SK-N-SH (cell line): ENCODE measurements around the gene CSRP1. TPM values are rescaled to one million over a fixed set of nuclear protein-coding genes. Genes with fewer than 3 reads are reported as not detected.

Source experiments
- CTCF ChIA-PET: fragments of 300-600, 350-600 bp; formaldehyde crosslinking; extraction: SDS; loops from one replicate; lab custom pipeline; 2021; lab: Yijun Ruan, JAX
- POLR2A ChIA-PET: fragments of 350-600 bp; sonication (Branson Sonifier 250); formaldehyde crosslinking; extraction: SDS; loops from one replicate; lab custom pipeline; 2020; ENCODE audit warnings: antibody characterized with exemption, inconsistent platforms; lab: Yijun Ruan, JAX
- DNase-seq: peaks from one replicate; pipeline ENCODE4 v3.0.0; 2012
- H2AFZ ChIP-seq: fragments of 200-600 bp; sonication (generic); 2 replicates; pipeline ENCODE4 v1.8.1; 2016; ENCODE audit warnings: antibody characterized with exemption, mild to moderate bottlenecking, low read depth
- H3F3A ChIP-seq: fragments of 200-600 bp; sonication (generic); replicated peaks from 2 replicates; pipeline ENCODE3; 2016; ENCODE audit warnings: antibody characterized with exemption, mild to moderate bottlenecking; ENCODE audit not compliant: insufficient read depth
- H3K27ac ChIP-seq, 2 experiments: fragments of 200-500 bp in 1 of 2; fragments of 200-600 bp in 1 of 2; sonication (Bioruptor generic) in 1 of 2; sonication (generic), shearing (Covaris generic) in 1 of 2; 2 replicates each; pipeline versions ENCODE4 v1.5.1 to v1.6.1; 2014 to 2016; ENCODE audit warnings: low read depth in 2 of 2, inconsistent platforms in 1 of 2, low read length in 1 of 2, mild to moderate bottlenecking in 1 of 2, mixed read lengths in 1 of 2
- H3K27me3 ChIP-seq: fragments of 200-600 bp; sonication (generic), shearing (Covaris generic); 2 replicates; pipeline ENCODE4 v1.6.1; 2016; ENCODE audit warnings: mixed run types; ENCODE audit not compliant: insufficient read depth
- H3K36me3 ChIP-seq, 2 experiments: fragments of 200-500 bp in 1 of 2; fragments of 200-600 bp in 1 of 2; sonication (Bioruptor generic) in 1 of 2; sonication (generic) in 1 of 2; replicated peaks in 1 of 2; 2 replicates each; pipeline versions ENCODE3 to v1.5.1; 2014 to 2016; ENCODE audit warnings: low read length in 1 of 2, mild to moderate bottlenecking in 1 of 2; ENCODE audit not compliant: insufficient read depth in 2 of 2, control insufficient read depth in 1 of 2
- H3K4me1 ChIP-seq, 2 experiments: fragments of 200-500 bp in 1 of 2; fragments of 200-600 bp in 1 of 2; sonication (Bioruptor generic) in 1 of 2; sonication (generic), shearing (Covaris generic) in 1 of 2; 2 replicates each; pipeline versions ENCODE4 v1.5.1 to v1.6.1; 2014 to 2016; ENCODE audit warnings: low read depth in 1 of 2, low read length in 1 of 2, mixed run types in 1 of 2; ENCODE audit not compliant: insufficient read depth in 2 of 2, control insufficient read depth in 1 of 2
- H3K4me2 ChIP-seq: fragments of 200-600 bp; sonication (generic), shearing (Covaris generic); 2 replicates; pipeline ENCODE4 v1.6.1; 2017; ENCODE audit warnings: mixed run types
- H3K4me3 ChIP-seq, 2 experiments: fragments of 200-500 bp in 1 of 2; fragments of 200-600 bp in 1 of 2; sonication (Bioruptor generic) in 1 of 2; sonication (generic), shearing (Covaris generic) in 1 of 2; 2 replicates each; pipeline versions ENCODE4 v1.5.1 to v1.8.1; 2014 to 2016; ENCODE audit warnings: low read depth in 2 of 2, inconsistent platforms in 1 of 2, low read length in 1 of 2, mild to moderate bottlenecking in 1 of 2, mixed read lengths in 1 of 2, moderate library complexity in 1 of 2
- H3K79me2 ChIP-seq: fragments of 200-600 bp; sonication (generic); 2 replicates; pipeline ENCODE4 v1.8.1; 2017; ENCODE audit warnings: mild to moderate bottlenecking; ENCODE audit not compliant: insufficient read depth
- H3K9ac ChIP-seq: fragments of 200-600 bp; sonication (generic); 2 replicates; pipeline ENCODE4 v1.6.1; 2017; ENCODE audit warnings: mixed run types
- H3K9me2 ChIP-seq: fragments of 200-600 bp; sonication (generic); 2 replicates; pipeline ENCODE4 v1.6.1; 2017; ENCODE audit warnings: mixed run types
- H3K9me3 ChIP-seq: fragments of 200-600 bp; sonication (generic); 2 replicates; pipeline ENCODE4 v1.6.1; 2017; ENCODE audit warnings: mixed run types, mild to moderate bottlenecking, moderate library complexity
- H4K20me1 ChIP-seq: fragments of 200-600 bp; sonication (generic); 2 replicates; pipeline ENCODE4 v1.6.1; 2017; ENCODE audit warnings: mild to moderate bottlenecking, mixed run types; ENCODE audit not compliant: insufficient read depth
- ELF1 ChIP-seq: IDR thresholded peaks from 2 replicates; pipeline ENCODE4 v1.4.0; 2012
- FOSL2 ChIP-seq: IDR thresholded peaks from 2 replicates; pipeline ENCODE4 v1.4.0; 2012; ENCODE audit warnings: low read depth, mild to moderate bottlenecking, moderate library complexity, borderline replicate concordance
- FOXJ3 ChIP-seq: sonication (generic); formaldehyde crosslinking; IDR thresholded peaks from 2 replicates; pipeline ENCODE4 v1.5.1; 2020; ENCODE audit warnings: mild to moderate bottlenecking, missing genetic modification reagents
- FOXM1 ChIP-seq: IDR thresholded peaks from 2 replicates; pipeline ENCODE4 v1.4.0; 2012; ENCODE audit warnings: low read depth, mild to moderate bottlenecking
- JUND ChIP-seq: IDR thresholded peaks from 2 replicates; pipeline ENCODE4 v1.4.0; 2012
- MAX ChIP-seq: IDR thresholded peaks from 2 replicates; pipeline ENCODE4 v1.4.0; 2012; ENCODE audit warnings: low read depth
- MEF2A ChIP-seq: IDR thresholded peaks from 2 replicates; pipeline ENCODE4 v1.4.0; 2012; ENCODE audit warnings: low read depth, borderline replicate concordance
- MXI1 ChIP-seq: IDR thresholded peaks from 2 replicates; pipeline ENCODE4 v1.6.1; 2012; ENCODE audit warnings: mild to moderate bottlenecking, low read depth, low read length, improper control_type of control experiment
- NFIC ChIP-seq: IDR thresholded peaks from 2 replicates; pipeline ENCODE4 v1.4.0; 2012; ENCODE audit warnings: borderline replicate concordance
- NRF1 ChIP-seq: IDR thresholded peaks from 2 replicates; pipeline ENCODE4 v1.6.1; 2012; ENCODE audit warnings: low read depth, mild to moderate bottlenecking, low read length
- PBX3 ChIP-seq: IDR thresholded peaks from 2 replicates; pipeline ENCODE4; 2012
- RAD21 ChIP-seq: IDR thresholded peaks from 2 replicates; pipeline ENCODE4 v1.6.1; 2012; ENCODE audit warnings: mild to moderate bottlenecking, low read length
- REST ChIP-seq: IDR thresholded peaks from 2 replicates; pipeline ENCODE4 v1.6.1; 2012; ENCODE audit warnings: mild to moderate bottlenecking, low read depth, low read length, moderate library complexity
- SMC3 ChIP-seq: IDR thresholded peaks from 2 replicates; pipeline ENCODE4 v1.6.1; 2012; ENCODE audit warnings: low read depth, low read length, improper control_type of control experiment
- TAF1 ChIP-seq: IDR thresholded peaks from 2 replicates; pipeline ENCODE4 v1.6.1; 2012; ENCODE audit warnings: low read depth, mild to moderate bottlenecking, low read length, moderate library complexity, borderline replicate concordance
- USF1 ChIP-seq: IDR thresholded peaks from 2 replicates; pipeline ENCODE4 v1.4.0; 2012; ENCODE audit warnings: low read depth, borderline replicate concordance
- USF2 ChIP-seq: fragments of 150-350 bp; IDR thresholded peaks from 2 replicates; pipeline ENCODE4 v1.6.1; 2017; ENCODE audit warnings: antibody characterized with exemption, low read length, low read depth, borderline replicate concordance
- ZBTB33 ChIP-seq: IDR thresholded peaks from 2 replicates; pipeline ENCODE4 v1.4.0; 2012; ENCODE audit warnings: low read depth, borderline replicate concordance
- WGBS: methylation state at CpG from one replicate; pipeline ENCODE4 v1.1.6; 2017; ENCODE audit warnings: low lambda C conversion rate; 5-methylcytosine and 5-hydroxymethylcytosine counted together
- polyA plus RNA-seq, 3 experiments: library from polyadenylated mRNA; depleted of rRNA; stranded (reverse); fragments of >200 nt; gene quantifications; 2 replicates each; pipeline ENCODE4 v1.2.3, GENCODE V29; 2012

Gene CSRP1
- polyA plus RNA-seq, 1 of the 3 experiments (the other 2 are of a cell fraction), result 373 TPM

GRCh38 chr1:201500670-201501120 is 6.2 kb downstream of the CSRP1 start:
- peaks cover 11% of the 10 kb centered on the region; the same call in 1 of the 2 replicates for H4K20me1 ChIP-seq
- CTCF ChIA-PET, result interaction anchor here (0.7 to 31.9 kb wide), 5 partner anchors 12 to 499 kb away, joined by 3 to 860 read pairs (median 4); no protein-coding TSS in a partner anchor
- no peak overlapping the region for H2AFZ ChIP-seq
- no peak for DNase-seq
- H3K27ac ChIP-seq, result no peak overlapping the region
- no peaks in the 10 kb centered on the region for H3K27me3 ChIP-seq
- WGBS, result 93% methylated on average over 4 of the region's 4 CpGs
- H3K9me3 ChIP-seq, result no peaks in the 10 kb centered on the region
- TF ChIP-seq MEF2A (no peak), JUND (no peak), FOXM1 (no peak), RAD21 (no peak), SMC3 (no peak), REST (no peak), MXI1 (no peak), USF1 (no peak), FOSL2 (no peak), NFIC (no peak), ELF1 (no peak), FOXJ3 (CRISPR knock-in tag) (no peak), USF2 (no peak), ZBTB33 (no peak), NRF1 (no peak), MAX (no peak), PBX3 (no peak), TAF1 (no peak)
- TF ChIP-seq, all 33 proteins: peak for 0
- POLR2A ChIA-PET, result no interaction called here
- no peak overlapping the region for H3K4me3 ChIP-seq
- peaks cover 24 to 35% of the 10 kb centered on the region in 2 experiments; a peak in 3 of 4 replicates for H3K4me1 ChIP-seq
- H3K9me2 ChIP-seq, result no peaks in the 10 kb centered on the region
- H3K79me2 ChIP-seq, result peaks cover 94% of the 10 kb centered on the region
- H3K36me3 ChIP-seq, result peaks cover 0 to 6% of the 10 kb centered on the region in 2 experiments
- H3K4me2 ChIP-seq, result 0 out of 2 replicates have a peak overlapping the region, but pooled peaks have one; percentile 5
- no peak overlapping the region for H3K9ac ChIP-seq
- H3F3A ChIP-seq, result peaks cover 9% of the 10 kb centered on the region
